ENCODE results near the gene BACE2. TPM values are rescaled to one million over a fixed set of nuclear protein-coding genes. Genes with fewer than 3 reads are reported as not detected.

The BACE2 gene
- total RNA-seq, 6 experiments from 2014 or later = 4.3 to 7.9 (median 5.4) TPM

DNA sequence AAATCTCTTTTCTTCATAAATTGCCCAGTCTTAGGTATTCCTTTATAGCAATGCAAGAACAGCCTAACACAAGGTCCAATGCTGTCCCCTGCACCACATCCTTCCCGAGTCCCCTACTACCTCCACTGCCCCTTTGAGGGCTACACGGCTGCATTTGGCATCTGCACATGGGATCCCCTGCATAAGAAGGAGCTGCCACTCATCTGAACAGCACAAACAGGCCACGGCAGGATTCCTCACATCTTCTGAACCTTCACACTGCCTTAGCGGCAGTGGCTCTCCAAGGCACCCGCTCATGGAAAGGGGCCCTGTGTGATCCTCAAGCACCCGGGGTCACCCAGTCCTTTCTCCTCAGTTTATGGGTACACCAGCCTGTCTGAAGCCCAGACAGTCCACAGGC lies 29.2 kb upstream of the BACE2 start:
- WGBS (ENCODE audit: insufficient coverage, low coverage, low lambda C conversion rate, missing lambda C conversion rate) = 17% methylated on average over 1 of the region's 6 CpGs
- no peak for TF ChIP-seq POLR2A (IDR thresholded peaks at IDR 0.05)
- TF ChIP-seq, protein P1, sequence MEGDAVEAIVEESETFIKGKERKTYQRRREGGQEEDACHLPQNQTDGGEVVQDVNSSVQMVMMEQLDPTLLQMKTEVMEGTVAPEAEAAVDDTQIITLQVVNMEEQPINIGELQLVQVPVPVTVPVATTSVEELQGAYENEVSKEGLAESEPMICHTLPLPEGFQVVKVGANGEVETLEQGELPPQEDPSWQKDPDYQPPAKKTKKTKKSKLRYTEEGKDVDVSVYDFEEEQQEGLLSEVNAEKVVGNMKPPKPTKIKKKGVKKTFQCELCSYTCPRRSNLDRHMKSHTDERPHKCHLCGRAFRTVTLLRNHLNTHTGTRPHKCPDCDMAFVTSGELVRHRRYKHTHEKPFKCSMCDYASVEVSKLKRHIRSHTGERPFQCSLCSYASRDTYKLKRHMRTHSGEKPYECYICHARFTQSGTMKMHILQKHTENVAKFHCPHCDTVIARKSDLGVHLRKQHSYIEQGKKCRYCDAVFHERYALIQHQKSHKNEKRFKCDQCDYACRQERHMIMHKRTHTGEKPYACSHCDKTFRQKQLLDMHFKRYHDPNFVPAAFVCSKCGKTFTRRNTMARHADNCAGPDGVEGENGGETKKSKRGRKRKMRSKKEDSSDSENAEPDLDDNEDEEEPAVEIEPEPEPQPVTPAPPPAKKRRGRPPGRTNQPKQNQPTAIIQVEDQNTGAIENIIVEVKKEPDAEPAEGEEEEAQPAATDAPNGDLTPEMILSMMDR (IDR thresholded peaks at IDR 0.05) = no peak
- H3K27ac ChIP-seq = no peak overlapping the region
- H3K36me3 ChIP-seq = no peaks in the 10 kb centered on the region
- H3K4me3 ChIP-seq = no peak overlapping the region
- H3K9me3 ChIP-seq = no peaks in the 10 kb centered on the region
- ATAC-seq (no peak), DNase-seq (no peak)
- no peaks in the 10 kb centered on the region for H3K27me3 ChIP-seq
- intact Hi-C loops (cut with DNase I) = no loop called here
- no peaks in the 10 kb centered on the region for H3K4me1 ChIP-seq

DNA sequence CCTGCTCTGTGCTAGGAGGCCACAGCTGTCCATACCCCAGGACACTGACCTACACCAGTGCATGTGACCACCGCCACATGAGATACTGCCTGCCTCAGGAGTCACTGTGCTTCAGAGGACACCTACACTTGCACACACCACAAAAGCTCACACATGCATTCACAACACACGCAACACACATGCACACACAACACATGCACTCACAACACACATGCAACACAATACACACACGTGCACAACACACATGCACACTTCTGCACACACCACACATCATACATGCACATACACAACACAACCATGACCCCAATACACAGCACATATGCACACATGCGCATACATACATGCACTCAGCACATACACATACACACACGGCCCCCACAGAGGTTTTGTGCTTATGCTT lies 28.7 kb upstream of the BACE2 start:
- WGBS (ENCODE audit: insufficient coverage, low coverage, low lambda C conversion rate, missing lambda C conversion rate) = 59% methylated on average over 4 of the region's 5 CpGs
- no peak overlapping the region for H3K4me3 ChIP-seq
- DNase-seq (no peak), ATAC-seq (no peak)
- intact Hi-C loops (cut with DNase I) = no loop called here
- H3K9me3 ChIP-seq = no peaks in the 10 kb centered on the region
- H3K36me3 ChIP-seq = no peaks in the 10 kb centered on the region
- no peaks in the 10 kb centered on the region for H3K27me3 ChIP-seq
- H3K4me1 ChIP-seq = no peaks in the 10 kb centered on the region
- no peak overlapping the region for H3K27ac ChIP-seq
- TF ChIP-seq POLR2A (IDR thresholded peaks at IDR 0.05) = no peak
- TF ChIP-seq, protein P1 (IDR thresholded peaks at IDR 0.05) = no peak

DNA sequence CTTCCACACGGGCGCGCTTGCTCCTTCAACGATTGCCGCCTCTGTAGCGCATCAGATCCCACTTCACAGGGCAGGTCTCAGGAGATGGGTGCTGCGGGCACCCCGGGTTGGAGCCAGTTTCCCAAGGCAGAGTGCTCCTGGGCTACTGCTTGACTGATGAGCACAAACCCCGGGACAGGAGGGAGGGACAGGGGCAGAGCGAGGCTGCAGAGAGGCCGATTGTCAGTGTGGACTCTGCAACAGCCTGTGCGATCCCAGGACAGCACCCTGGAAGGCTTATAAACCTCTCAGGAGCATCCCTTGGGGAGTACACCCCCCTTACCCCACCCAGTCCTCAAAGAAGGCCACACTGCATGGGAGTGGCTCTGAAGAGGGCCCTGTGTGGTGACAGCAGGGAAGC lies 28.0 kb upstream of the BACE2 start:
- H3K36me3 ChIP-seq = no peaks in the 10 kb centered on the region
- ATAC-seq (no peak), DNase-seq (no peak)
- intact Hi-C loops (cut with DNase I) = no loop called here
- no peak overlapping the region for H3K4me3 ChIP-seq
- 94% methylated on average over 8 of the region's 12 CpGs for WGBS (ENCODE audit: insufficient coverage, low coverage, low lambda C conversion rate, missing lambda C conversion rate)
- TF ChIP-seq POLR2A (IDR thresholded peaks at IDR 0.05) = no peak
- TF ChIP-seq, protein P1 (IDR thresholded peaks at IDR 0.05) = no peak
- no peaks in the 10 kb centered on the region for H3K27me3 ChIP-seq
- H3K9me3 ChIP-seq = no peaks in the 10 kb centered on the region
- no peak overlapping the region for H3K27ac ChIP-seq
- no peaks in the 10 kb centered on the region for H3K4me1 ChIP-seq

DNA sequence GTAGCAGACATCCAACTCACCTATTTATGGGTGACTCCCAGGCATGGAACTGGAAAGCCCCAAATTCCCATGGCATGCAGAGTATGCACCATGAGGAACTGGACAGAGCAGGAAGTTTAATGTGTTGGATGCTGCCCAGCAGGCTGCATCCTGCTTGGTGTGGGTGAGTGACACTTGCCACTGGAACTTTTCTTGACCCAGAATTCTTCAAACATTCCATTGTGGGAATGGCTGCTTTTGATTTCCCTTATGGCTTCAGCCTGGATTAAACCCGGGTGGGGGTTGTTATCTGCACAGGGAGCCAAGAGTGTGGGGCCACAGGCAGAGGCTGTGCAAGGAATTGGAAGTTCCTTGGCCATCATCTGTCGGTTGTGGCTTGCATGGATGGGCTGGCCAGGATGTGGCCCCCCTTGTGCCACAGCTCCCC lies 26.9 kb upstream of the BACE2 start:
- ATAC-seq (peak in 2 of 4 donors; percentile 19 to 30), DNase-seq (no peak)
- TF ChIP-seq, protein P1 (IDR thresholded peaks at IDR 0.05) = no peak
- no peak for TF ChIP-seq POLR2A (IDR thresholded peaks at IDR 0.05)
- Histone ChIP-seq H3K4me3 (no peak overlapping the region), H3K27ac (no peak overlapping the region), H3K4me1 (no peaks in the 10 kb centered on the region), H3K9me3 (no peaks in the 10 kb centered on the region), H3K27me3 (no peaks in the 10 kb centered on the region), H3K36me3 (no peaks in the 10 kb centered on the region)
- intact Hi-C loops (cut with DNase I) = no loop called here
- 15% methylated on average over 2 of the region's 2 CpGs for WGBS (ENCODE audit: insufficient coverage, low coverage, low lambda C conversion rate, missing lambda C conversion rate)

All from right lobe of liver (tissue), 6 donors.